C1 segment of cervical spinal cord (tissue), 14 donors: ENCODE data around the gene DDX11.
"Not testable (repeated sequence)": the region's sequence is repeated elsewhere in the genome, so short reads cannot be mapped to it uniquely, and the experiment has no call there.

Experiments
- DNase-seq, 14 donors: peaks; one replicate each; lab custom pipeline; 2025; lab: John Stamatoyannopoulos, UW

Gene DDX11

DNA sequence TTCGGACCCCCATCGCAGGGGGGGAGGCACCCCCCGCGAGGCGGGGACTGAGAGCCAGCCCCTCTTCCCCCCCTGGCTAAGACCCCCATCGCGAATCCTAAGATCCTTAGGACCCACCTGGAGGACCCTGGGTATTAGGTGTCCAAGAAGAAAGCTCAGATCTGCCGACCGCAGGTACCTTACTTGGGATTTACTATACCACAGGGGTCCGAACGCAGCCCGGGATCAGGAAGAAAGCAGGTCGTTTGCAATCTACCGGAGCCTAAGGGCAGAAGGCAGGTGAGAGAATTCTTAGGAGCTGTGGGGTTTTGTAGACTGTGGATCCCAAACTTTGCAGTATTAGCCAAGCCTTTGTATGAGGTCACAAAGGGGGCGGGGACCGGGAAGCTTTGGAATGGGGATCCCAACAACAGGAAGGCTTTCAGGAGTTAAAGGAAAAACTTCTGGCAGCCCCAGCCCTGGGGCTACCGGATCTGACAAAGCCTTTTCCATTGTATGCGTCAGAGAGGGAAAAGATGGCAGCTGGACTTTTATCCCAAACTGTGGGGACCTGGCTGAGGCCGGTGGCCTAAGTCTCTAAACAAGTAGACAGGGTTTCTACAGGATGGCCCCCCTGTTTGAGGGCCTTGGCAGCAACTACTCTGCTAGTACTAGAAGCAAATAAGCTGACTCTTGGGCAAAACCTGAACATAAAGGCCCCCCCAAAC is 47.5 kb downstream of the DDX11 start:
- DNase-seq: not testable (repeated sequence)

- no peak for DNase-seq
These were observed 48.8 kb downstream of the DDX11 start for GRCh38 chr12:31122481-31122880.

GRCh38 chr12:31124158-31124557 is 50.5 kb downstream of the DDX11 start:
- not testable (repeated sequence) for DNase-seq

- not testable (repeated sequence) for DNase-seq
These were observed 51.5 kb downstream of the DDX11 start for GRCh38 chr12:31125171-31125570.

DNA sequence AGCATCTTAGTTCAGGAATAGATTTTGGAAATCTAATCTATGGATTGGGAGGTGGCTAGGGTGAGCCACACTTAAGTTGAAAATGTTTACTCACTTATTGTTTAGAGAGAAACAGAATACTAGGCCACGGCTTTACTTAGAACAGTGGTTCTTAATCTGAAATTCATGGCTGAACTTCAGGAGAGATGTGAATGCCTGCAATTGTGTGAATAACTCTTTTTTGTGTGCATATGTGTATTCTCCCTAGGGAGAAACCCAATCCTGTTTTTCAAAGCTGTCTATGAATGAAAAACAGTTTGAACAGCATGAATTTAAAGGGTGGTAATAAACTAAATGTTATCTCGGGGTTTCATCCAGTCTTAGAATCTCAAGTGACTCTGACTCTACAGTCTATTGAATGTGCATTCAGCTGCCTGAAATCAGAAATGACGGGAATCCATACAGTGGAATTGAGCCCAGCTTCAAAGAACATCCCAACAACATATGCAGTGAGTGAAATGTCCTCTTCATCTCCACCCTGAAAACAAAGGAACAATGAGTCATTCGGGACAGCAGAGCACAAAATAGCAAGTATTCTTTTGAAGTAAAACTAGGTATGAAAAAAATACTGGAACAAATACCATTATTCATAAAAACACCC is 53.7 kb downstream of the DDX11 start:
- not testable (repeated sequence) for DNase-seq

DNA sequence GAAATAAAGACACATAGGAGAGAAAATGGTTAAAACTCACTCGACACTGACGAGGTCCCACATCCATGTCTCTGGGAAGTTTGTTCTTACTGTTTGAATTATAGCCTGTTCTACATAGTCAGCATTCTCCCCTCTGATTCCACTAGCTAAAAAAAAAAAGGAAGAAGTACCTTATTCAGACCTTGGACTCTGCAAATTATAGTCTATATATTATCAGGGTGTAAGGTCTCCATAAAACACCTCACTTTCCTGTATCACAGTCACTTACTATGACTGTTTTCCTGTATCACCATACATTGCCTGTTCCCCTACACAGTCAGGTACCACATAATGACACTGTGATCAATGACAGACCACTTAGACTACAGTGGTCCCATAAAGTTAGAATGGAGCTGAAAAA is 62.9 kb downstream of the DDX11 start:
- not testable (repeated sequence) for DNase-seq

GRCh38 chr12:31144768-31145167 is 71.1 kb downstream of the DDX11 start:
- DNase-seq: not testable (repeated sequence)

GRCh38 chr12:31145296-31145695 is 71.6 kb downstream of the DDX11 start:
- not testable (repeated sequence) for DNase-seq

DNA sequence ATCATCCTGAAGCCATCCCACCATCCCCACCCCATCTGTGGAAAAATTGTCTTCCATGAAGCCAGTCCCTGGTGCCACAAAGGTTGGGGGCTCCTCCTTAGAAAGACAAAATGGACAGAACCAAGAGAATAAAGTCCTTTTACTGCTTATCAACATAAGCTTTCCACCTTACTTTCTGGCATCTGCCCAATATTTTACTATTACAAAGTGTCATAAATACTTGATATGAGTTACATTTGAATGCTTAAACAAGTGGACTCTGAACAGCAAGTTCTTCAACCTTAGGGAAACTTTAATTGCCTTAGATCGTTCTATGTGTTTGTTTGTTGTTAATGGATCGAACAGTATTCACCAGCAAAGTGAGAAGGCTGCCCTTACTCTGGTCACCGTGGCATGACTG is 73.8 kb downstream of the DDX11 start:
- not testable (repeated sequence) for DNase-seq

DNA sequence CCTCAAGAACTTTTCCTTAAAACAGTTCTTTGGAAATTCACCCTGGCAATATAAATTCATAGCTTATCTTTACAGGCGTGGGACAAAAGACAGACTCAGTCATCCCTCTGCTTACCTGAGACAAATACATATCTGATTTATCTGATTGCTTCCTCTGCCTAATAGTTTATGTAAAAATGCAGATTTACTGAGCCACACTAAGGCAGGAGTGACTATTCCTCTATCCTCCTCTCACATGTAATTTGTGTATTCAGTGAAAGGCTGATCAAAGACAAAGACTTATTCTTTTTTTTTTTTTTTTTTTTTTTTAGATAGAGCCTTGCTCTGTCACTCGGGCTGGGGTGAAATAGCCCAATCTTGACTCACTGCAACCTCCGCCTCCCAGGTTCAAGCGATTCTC is 77.1 kb downstream of the DDX11 start:
- DNase-seq: not testable (repeated sequence)
